ENCODE data around the gene RNU1-1.
"Not testable (repeated sequence)": the region's sequence is repeated elsewhere in the genome, so short reads cannot be mapped to it uniquely, and the experiment has no call there.

- not testable (repeated sequence) for TF ChIP-seq CTCF (IDR thresholded peaks at IDR 0.05); ZFX (IDR thresholded peaks at IDR 0.05; ENCODE audit: borderline replicate concordance)
Observed at GRCh38 chr1:16474891-16475290, 39.2 kb downstream of the RNU1-1 start.

All from 22Rv1 (cell line).